Measurements from ENCODE around the gene CDH26. TPM values are rescaled to one million over a fixed set of nuclear protein-coding genes. Genes with fewer than 3 reads are reported as not detected.

Gene CDH26
- polyA plus RNA-seq, 3 donors = 1.3 to 3.0 (median 2.0) TPM

DNA sequence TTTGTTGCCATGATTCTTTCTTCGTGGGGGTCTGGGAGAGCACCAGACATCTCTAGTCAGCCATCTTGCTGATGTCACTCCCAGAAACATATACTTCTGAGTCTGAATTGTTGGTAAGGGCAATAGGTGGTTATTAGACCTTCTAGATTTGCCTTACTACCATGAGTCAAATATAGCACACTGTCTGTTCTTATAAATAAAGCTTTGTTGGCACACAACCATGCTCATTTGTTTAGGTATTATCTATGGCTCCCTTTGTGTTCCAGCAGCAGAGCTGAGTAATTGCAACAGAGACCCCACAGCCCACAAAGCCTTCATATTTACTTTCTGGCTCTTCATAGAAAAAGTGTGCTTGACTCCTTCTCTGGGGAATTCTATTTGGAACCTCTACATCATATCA is 62.9 kb downstream of the CDH26 start:
- TF ChIP-seq, protein P1, sequence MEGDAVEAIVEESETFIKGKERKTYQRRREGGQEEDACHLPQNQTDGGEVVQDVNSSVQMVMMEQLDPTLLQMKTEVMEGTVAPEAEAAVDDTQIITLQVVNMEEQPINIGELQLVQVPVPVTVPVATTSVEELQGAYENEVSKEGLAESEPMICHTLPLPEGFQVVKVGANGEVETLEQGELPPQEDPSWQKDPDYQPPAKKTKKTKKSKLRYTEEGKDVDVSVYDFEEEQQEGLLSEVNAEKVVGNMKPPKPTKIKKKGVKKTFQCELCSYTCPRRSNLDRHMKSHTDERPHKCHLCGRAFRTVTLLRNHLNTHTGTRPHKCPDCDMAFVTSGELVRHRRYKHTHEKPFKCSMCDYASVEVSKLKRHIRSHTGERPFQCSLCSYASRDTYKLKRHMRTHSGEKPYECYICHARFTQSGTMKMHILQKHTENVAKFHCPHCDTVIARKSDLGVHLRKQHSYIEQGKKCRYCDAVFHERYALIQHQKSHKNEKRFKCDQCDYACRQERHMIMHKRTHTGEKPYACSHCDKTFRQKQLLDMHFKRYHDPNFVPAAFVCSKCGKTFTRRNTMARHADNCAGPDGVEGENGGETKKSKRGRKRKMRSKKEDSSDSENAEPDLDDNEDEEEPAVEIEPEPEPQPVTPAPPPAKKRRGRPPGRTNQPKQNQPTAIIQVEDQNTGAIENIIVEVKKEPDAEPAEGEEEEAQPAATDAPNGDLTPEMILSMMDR (IDR thresholded peaks at IDR 0.05) = no peak

DNA sequence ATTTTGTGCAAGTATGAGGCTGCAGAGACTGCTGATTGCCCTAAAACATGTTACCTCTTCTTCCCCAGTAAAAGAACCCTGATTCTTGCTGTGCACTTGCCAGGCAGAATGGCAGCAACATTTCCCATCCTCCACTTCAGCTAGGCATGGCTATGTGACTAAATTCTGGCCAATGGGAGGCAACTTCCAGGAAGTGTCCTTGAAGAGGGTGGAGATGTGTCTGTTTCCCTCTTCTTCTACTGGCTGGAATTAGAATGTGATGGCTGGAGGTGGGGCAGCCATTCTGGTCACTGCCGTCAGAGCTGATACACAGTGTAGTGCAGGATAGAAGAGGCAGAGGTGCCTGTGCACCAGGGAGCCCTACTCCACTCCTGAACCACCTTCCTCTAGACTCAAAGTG is 64.6 kb downstream of the CDH26 start:
- H3K4me1 Mint-ChIP-seq = peaks cover 4% of the 10 kb centered on the region

More for the DNA sequence above, 62.9 kb downstream of the CDH26 start:
- H4K20me1 ChIP-seq (ENCODE audit: insufficient read depth, low read length) = no peaks in the 10 kb centered on the region
- H3K36me3 ChIP-seq (replicated peaks in 1 of 2; ENCODE audit: control insufficient read depth in 1 of 2, insufficient read depth in 2 of 2, low read length in 2 of 2) = no peaks in the 10 kb centered on the region
- intact Hi-C loops (cut with micrococcal nuclease) = no loop called here
- H2AFZ ChIP-seq (ENCODE audit: insufficient read depth, low read depth, low read length, poor library complexity, severe bottlenecking) = no peak overlapping the region
- peaks cover 0 to 4% of the 10 kb centered on the region in 2 donors for H3K9me3 ChIP-seq (replicated peaks in 1 of 2; ENCODE audit: control insufficient read depth in 1 of 2, insufficient read depth in 1 of 2, low read length in 2 of 2)
- no peaks in the 10 kb centered on the region for H3K27me3 Mint-ChIP-seq (ENCODE audit: low read depth in 3 of 3)
- no peak overlapping the region for H3K4me3 ChIP-seq (replicated peaks in 1 of 3; ENCODE audit: low read depth in 2 of 3, low read length in 3 of 3)
- H3K27me3 ChIP-seq (ENCODE audit: control insufficient read depth in 2 of 2, insufficient read depth in 2 of 2, low read length in 2 of 2) = no peaks in the 10 kb centered on the region
- H3K4me1 ChIP-seq (ENCODE audit: control insufficient read depth in 1 of 2, insufficient read depth in 2 of 2, low read length in 2 of 2) = peaks cover 0 to 4% of the 10 kb centered on the region in 2 donors
- no peak for DNase-seq
- H3K36me3 Mint-ChIP-seq = peaks cover 0 to 9% of the 10 kb centered on the region in 2 donors
- no CpG with 5 or more reads among the region's 1 CpG for WGBS (ENCODE audit: insufficient coverage)
- no peak overlapping the region for H3K4me3 Mint-ChIP-seq
- H3K4me1 Mint-ChIP-seq = peaks cover 4% of the 10 kb centered on the region
- H3K79me2 ChIP-seq (ENCODE audit: insufficient read depth, low read length) = no peaks in the 10 kb centered on the region
- H3K4me2 ChIP-seq (replicated peaks; ENCODE audit: extremely low read depth, low read length, poor library complexity, severe bottlenecking) = no peak overlapping the region
- no peak overlapping the region for H3K27ac ChIP-seq (ENCODE audit: low read depth in 1 of 2, low read length in 2 of 2)
- H3K9me3 Mint-ChIP-seq = peaks cover 9 to 23% (median 18%) of the 10 kb centered on the region in 7 donors
- no peak overlapping the region for H3K27ac Mint-ChIP-seq
- H3K9ac ChIP-seq (ENCODE audit: insufficient read depth, low read length, poor library complexity, severe bottlenecking) = no peak overlapping the region

More for the DNA sequence above, 64.6 kb downstream of the CDH26 start:
- H4K20me1 ChIP-seq (ENCODE audit: insufficient read depth, low read length) = no peaks in the 10 kb centered on the region
- no peaks in the 10 kb centered on the region for H3K36me3 ChIP-seq (replicated peaks in 1 of 2; ENCODE audit: control insufficient read depth in 1 of 2, insufficient read depth in 2 of 2, low read length in 2 of 2)
- H3K27ac ChIP-seq (ENCODE audit: low read depth in 1 of 2, low read length in 2 of 2) = no peak overlapping the region
- H3K9ac ChIP-seq (ENCODE audit: insufficient read depth, low read length, poor library complexity, severe bottlenecking) = no peak overlapping the region
- no peaks in the 10 kb centered on the region for H3K4me1 ChIP-seq (ENCODE audit: control insufficient read depth in 1 of 2, insufficient read depth in 2 of 2, low read length in 2 of 2)
- DNase-seq = no peak
- H3K9me3 Mint-ChIP-seq = peaks cover 7 to 21% (median 12%) of the 10 kb centered on the region in 7 donors
- peak overlapping the region in 1 of 7 donors; percentile 19 for H3K27ac Mint-ChIP-seq
- WGBS (ENCODE audit: insufficient coverage) = no CpG with 5 or more reads among the region's 1 CpG
- no peaks in the 10 kb centered on the region for H3K79me2 ChIP-seq (ENCODE audit: insufficient read depth, low read length)
- H3K4me3 ChIP-seq (replicated peaks in 1 of 3; ENCODE audit: low read depth in 2 of 3, low read length in 3 of 3) = no peak overlapping the region
- no peak overlapping the region for H2AFZ ChIP-seq (ENCODE audit: insufficient read depth, low read depth, low read length, poor library complexity, severe bottlenecking)
- intact Hi-C loops (cut with micrococcal nuclease) = no loop called here
- no peaks in the 10 kb centered on the region for H3K27me3 ChIP-seq (ENCODE audit: control insufficient read depth in 2 of 2, insufficient read depth in 2 of 2, low read length in 2 of 2)
- H3K4me3 Mint-ChIP-seq = no peak overlapping the region
- peaks cover 0 to 11% of the 10 kb centered on the region in 2 donors for H3K9me3 ChIP-seq (replicated peaks in 1 of 2; ENCODE audit: control insufficient read depth in 1 of 2, insufficient read depth in 1 of 2, low read length in 2 of 2)
- no peaks in the 10 kb centered on the region for H3K27me3 Mint-ChIP-seq (ENCODE audit: low read depth in 3 of 3)
- H3K4me2 ChIP-seq (replicated peaks; ENCODE audit: extremely low read depth, low read length, poor library complexity, severe bottlenecking) = no peak overlapping the region
- TF ChIP-seq, protein P1 (IDR thresholded peaks at IDR 0.05) = no peak
- H3K36me3 Mint-ChIP-seq = peaks cover 0 to 9% of the 10 kb centered on the region in 2 donors
